ENCODE measurements around the gene TFB1M.

The TFB1M gene

DNA sequence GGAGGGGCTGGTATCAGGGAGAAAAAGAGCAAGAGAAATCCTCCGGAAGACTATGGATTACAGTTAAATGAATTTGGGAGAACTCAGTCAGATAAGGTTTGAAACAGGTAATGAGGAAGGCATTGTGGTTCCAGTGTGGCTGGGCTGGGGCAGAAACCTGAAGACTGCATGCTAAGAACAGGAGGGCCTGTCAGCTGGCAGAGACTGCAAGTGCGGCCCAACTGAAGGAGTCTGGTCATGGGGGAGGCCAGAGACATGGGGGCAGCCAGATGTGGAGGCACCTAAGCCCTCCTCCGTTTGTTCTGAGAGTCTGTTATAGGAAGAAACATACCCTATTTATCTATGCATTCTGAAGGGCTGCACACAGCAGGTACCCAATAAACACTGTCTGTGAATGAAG is 16.6 kb downstream of the TFB1M start:
- DNase-seq = no peak

DNA sequence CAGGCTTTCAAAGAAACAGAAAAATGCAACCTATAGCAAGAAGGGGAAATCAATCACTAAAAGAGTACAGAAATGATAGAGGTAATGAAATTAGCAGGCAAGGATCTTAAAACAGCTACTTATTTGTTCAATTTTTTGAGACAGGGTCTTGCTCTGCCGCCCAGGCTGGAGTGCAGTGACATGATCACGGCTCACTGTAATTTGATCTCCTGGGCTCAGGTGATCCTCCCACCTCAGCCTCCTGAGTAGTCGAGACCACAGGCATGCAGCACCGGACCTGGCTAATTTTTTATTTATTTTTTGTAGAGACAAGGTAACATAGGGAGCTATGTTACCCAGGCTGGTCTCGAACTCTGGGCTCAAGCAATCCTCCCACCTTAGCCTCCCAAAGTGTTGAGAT is 21.6 kb downstream of the TFB1M start:
- no peak for DNase-seq

DNA sequence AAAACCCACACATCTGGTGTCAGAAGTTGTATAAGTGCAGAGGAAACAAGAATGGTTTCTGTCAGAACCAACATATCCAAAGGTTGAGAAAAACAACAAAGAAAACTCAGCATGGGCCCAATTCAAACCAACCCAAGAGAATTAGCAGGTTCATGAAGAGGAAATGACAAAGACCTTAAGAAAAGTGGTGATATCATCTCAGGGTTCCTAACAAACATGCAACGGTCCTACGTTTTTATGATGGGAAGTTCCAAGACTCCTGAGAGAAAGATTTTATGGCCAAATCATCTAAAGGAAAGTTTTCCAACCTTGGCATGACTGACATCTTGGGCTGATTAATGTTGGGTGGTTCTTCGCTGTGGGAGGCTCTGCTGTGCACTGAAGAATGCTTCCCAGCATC is 23.0 kb downstream of the TFB1M start:
- DNase-seq = no peak

GRCh38 chr6:155290491-155290890 is 23.8 kb downstream of the TFB1M start:
- no peak for DNase-seq

- DNase-seq = no peak
Measured at GRCh38 chr6:155287762-155288161, 26.5 kb downstream of the TFB1M start.

GRCh38 chr6:155284775-155285174 is 29.5 kb downstream of the TFB1M start:
- no peak for DNase-seq

GRCh38 chr6:155278319-155279049 is 35.8 kb downstream of the TFB1M start:
- DNase-seq = no peak

DNA sequence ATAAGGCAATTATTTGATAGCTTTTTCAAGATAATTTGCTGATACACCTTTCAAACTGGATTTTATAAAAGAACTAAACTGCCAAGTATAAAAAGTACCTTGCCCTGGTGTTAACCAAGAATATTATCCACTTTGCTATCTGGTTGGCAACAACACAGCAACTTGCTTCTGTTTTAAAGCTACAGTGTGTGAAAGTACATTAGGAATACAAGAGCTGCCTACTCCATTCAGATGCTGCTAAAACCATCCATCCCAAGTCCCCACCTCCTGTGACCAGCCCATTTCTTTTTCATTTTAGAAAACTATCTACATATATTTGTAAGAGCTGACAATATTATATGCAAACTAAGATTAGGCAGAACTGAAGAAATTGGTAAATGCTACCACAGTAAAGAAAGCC is 37.6 kb downstream of the TFB1M start:
- no peak for DNase-seq

DNA sequence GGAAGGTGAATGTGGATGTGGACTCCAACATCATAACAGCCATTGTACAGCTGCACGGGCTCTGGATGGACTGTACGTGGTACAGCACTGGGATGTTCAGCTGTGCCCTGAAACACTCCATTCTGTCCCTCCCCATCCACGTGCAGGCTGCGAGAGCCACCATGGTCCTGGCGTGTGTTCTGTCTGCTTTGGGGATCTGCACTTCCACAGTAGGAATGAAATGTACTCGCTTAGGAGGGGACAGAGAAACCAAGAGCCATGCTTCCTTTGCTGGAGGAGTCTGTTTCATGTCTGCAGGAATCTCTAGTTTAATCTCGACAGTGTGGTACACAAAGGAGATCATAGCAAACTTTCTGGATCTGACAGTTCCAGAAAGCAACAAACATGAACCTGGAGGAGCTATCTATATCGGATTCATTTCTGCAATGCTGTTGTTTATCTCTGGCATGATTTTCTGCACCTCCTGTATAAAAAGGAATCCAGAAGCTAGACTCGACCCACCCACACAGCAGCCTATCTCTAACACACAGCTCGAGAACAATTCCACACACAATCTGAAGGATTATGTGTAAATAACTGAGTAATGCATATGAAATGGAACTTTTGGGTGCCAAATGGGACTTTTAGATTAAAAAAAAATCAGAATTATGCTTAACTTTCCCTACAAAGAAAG is 38.3 kb downstream of the TFB1M start:
- no peak for DNase-seq

DNA sequence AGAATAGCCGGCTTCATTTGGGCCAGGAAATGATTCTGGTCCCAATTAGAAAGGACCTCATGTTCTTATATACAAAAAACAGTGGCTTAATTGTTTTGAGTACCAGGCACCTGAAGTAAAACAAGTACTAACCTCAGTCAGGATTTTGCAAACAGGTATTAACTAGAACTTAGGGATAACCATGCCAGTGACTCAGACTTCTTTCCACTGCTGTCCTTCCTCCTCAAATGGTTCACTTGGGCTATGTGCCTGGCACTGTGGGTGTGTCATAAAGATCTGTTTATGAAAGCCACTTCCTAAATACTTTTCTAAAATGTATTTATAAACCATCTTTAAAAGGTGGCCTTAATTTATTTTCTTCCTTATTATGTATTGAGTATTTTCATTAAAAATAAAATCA is 39.8 kb downstream of the TFB1M start:
- DNase-seq = no peak

GRCh38 chr6:155274106-155274505 is 40.2 kb downstream of the TFB1M start:
- DNase-seq = no peak

DNA sequence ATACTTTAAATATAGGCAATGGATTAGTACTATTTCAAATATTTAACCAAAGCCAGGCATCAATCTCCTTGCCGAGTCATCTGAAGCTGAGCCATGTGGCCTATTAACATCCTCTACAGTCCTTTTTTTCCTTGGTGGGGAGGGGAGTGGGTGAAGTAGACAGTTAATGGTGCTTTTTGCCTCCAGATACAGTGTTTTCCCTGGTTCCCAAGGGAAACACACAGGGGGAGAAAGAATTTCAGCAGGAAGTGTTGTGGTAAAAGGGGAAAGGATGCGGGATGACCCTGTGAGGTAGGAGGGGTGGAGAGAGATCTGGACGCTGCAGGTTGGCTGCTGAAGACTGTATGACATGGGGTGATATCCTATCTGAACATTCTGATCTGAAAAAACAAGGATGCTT is 40.9 kb downstream of the TFB1M start:
- DNase-seq = no peak

DNA sequence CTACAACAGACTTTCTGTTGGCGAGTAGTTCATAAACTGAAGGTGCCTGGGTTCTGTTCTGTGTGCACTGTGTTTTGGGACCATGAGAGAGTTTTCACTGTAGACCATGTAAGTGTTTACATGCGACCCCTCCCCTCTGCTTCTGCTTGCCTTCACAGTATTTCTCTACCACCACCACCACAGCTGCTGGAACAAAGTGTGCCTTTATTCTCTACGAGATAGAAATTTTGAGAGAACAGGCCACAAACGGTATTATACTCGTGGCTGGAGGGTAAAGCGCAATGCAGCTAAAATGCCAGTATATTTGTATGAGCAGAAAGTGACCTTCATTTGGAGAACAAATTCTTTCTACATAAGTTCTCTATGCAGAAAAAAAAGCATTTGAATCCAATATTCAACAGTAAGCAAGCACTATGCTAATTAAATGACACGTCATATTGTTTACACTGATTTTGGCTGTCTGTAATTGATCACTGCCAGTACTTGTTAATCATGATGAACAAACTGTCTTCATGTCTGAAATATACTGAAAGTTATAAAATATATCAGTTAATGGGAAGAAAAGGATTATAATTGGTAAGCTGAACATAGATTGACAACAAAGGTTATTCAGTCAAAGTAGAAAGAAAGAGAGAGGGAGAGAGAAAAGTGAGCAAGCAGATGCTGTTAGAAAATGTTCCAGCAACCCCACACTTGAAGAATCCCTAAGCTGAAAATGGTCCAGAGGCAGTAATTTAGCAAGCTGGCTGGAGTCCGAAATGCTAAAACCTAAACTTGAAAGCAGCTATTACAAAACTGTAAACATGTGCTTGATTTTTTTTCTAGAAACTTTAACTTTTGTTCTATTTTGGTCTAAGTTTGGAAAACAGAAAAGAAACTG is 41.7 kb downstream of the TFB1M start:
- no peak for DNase-seq

DNA sequence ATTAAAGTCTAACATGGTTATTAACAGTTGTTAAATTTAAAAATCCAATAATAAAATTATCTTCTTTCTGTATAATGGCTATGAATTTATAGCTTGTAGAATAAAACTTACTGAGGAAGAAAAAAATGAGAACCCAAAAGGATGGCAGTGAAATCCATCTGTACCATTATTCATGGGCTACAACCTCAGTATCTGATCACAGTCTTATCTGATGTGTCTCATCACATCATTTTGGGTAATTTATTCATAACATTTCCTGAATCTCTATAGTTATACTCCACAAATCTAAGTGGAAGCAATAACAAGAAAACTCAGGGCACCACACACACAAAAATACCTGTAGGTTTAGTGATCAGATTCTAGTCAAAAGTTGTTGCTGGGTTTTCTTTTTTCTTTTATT is 43.1 kb downstream of the TFB1M start:
- no peak for DNase-seq

DNA sequence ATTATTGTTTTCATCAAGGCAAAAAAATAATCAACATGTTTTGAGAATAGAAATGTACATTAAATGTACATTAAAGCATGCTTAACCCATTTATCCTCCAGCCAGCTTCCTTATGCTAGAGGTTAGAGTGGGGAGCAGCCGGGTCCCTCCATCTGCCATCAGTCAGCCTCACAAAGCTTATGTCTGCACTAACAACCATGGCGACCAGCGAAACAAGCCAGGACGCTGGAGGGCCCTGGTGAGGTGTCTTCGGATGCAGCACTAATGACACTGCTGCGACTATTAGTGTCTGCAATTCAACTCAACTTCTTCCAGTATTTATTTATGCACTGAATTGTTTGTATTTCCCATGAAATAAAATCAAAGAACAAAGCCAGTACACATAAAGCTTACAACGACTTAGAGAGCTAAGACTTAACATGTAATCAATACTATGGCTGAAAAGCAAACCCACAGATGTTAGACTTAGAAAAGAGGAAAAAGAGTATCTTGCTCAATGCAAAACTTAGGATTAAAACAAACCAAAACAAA is 43.7 kb downstream of the TFB1M start:
- no peak for DNase-seq

DNA sequence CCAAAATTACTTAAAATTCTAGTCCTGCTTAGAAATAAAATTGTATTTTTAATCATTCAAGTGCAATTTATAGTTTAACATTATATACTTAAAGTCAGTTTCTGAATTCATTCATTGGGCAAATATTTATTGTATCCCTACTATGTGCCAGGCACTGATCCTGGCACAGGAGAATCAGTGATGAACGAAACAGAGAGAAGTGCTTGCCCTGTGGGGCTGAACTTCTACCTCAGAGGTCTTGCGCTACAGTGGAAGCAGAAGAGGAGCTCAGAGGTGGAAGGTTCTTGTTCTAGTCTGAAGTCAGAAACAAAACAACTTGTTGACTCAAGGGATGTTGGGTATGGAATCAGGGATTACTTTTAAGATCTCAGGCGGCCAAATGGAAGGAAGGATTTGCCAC is 44.5 kb downstream of the TFB1M start:
- no peak for DNase-seq

DNA sequence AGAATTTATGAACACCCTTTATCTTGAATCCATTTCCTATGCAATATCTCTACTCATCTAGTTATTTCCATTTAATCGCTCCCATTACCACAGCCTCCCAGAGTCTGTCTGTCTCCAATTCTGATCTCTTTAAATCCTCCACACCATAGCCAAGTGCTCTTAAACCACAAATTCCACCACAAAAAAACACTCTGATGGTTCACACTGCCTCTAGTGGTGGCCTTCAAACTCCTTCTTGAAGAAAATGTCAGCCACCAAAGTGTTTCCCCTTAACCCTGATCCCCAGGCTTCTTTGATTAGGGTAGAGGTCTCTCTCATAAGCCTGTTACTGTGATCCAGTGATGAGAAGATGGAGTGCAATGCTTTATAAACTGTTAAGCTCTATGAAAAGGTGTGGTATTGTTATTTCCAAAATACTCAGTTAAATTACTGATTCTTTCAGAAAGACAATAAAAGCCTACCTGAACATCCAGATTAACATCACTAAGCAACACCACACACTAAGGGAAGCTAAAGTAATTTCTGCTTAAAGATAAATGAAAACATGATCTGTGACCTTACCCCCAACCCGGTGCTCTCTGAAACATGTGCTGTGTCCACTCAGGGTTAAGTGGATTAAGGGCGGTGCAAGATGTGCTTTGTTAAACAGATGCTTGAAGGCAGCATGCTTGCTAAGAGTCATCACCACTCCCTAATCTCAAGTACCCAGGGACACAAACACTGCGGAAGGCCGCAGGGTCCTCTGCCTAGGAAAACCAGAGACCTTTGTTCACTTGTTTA is 46.0 kb downstream of the TFB1M start:
- DNase-seq = peak; percentile 42

GRCh38 chr6:155267411-155267810 is 46.9 kb downstream of the TFB1M start:
- no peak for DNase-seq

DNA sequence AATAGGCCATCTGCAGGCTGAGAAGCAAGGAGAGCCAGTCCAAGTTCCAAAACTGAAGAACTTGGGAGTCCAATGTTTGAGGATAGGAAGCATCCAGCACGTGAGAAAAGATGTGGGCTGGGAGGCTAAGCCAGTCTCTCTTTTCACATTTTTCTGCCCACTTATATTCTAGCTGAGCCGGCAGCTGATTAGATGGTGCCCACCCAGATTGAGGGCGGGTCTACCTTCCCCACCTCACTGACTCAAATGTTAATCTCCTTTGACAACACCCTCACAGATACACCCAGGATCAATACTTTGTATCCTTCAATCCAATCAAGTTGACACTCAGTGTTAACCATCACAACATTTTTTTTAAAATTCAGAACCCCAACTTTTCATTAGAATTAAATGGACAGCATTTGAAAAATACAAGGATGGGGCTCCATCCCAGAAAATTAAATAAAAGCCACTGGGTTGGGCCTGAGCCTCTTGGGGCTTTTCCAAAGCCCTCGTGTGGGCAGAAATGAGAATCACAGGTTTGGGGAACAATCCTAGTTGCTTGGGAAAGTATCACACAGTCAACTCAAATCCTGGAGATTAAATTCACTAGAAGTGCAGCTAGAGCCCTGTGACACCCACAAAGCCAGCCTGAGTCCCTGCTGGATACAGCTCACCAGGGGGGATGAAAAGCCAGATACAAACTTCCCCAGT is 48.3 kb downstream of the TFB1M start:
- DNase-seq = no peak

GRCh38 chr6:155264693-155265320 is 49.5 kb downstream of the TFB1M start:
- DNase-seq = no peak

- no peak for DNase-seq
Measured at GRCh38 chr6:155263373-155264063, 50.8 kb downstream of the TFB1M start, which contains the start of gene CLDN20. TSS of gene CLDN20 (plus strand) at chr6:155264013. CDS start at chr6:155275720, 11,707 bp downstream.

Data from inflammatory macrophage treated with lipopolysaccharide for 4 hours (primary cell).